ENCODE results near the gene ARHGAP40.

The ARHGAP40 gene

GRCh38 chr20:38583306-38583705 lies 18.3 kb upstream of the ARHGAP40 start:
- Histone ChIP-seq H3K27ac (no peak overlapping the region), H3K27me3 (replicated peaks) (no peaks in the 10 kb centered on the region), H3K36me3 (replicated peaks) (no peaks in the 10 kb centered on the region), H3K4me3 (ENCODE audit: low read depth, low read length) (no peak overlapping the region)
- TF ChIP-seq CTCF (IDR thresholded peaks at IDR 0.05; ENCODE audit: low read depth, low read length, missing control alignments): no peak
- in situ Hi-C loops (cut with HindIII; ENCODE audit: low pct_ligation_motif_present, low sequenced_read_pairs): no loop called here
- DNase-seq: no peak

- no peak overlapping the region for H3K27ac ChIP-seq
- no peaks in the 10 kb centered on the region for H3K36me3 ChIP-seq (replicated peaks)
- in situ Hi-C loops (cut with HindIII; ENCODE audit: low pct_ligation_motif_present, low sequenced_read_pairs): no loop called here
- H3K4me3 ChIP-seq (ENCODE audit: low read depth, low read length): no peak overlapping the region
- DNase-seq: no peak
- TF ChIP-seq CTCF (IDR thresholded peaks at IDR 0.05; ENCODE audit: low read depth, low read length, missing control alignments): no peak
- no peaks in the 10 kb centered on the region for H3K27me3 ChIP-seq (replicated peaks)
Observed at GRCh38 chr20:38584099-38584763, 17.4 kb upstream of the ARHGAP40 start.

- in situ Hi-C loops (cut with HindIII; ENCODE audit: low pct_ligation_motif_present, low sequenced_read_pairs): no loop called here
- H3K36me3 ChIP-seq (replicated peaks): no peaks in the 10 kb centered on the region
Observed at GRCh38 chr20:38585404-38586180, 16.0 kb upstream of the ARHGAP40 start.

GRCh38 chr20:38586181-38586525 lies 15.5 kb upstream of the ARHGAP40 start:
- in situ Hi-C loops (cut with HindIII; ENCODE audit: low pct_ligation_motif_present, low sequenced_read_pairs): no loop called here
- no peaks in the 10 kb centered on the region for H3K36me3 ChIP-seq (replicated peaks)
- H3K27me3 ChIP-seq (replicated peaks): no peaks in the 10 kb centered on the region
- TF ChIP-seq CTCF (IDR thresholded peaks at IDR 0.05; ENCODE audit: low read depth, low read length, missing control alignments): no peak
- H3K27ac ChIP-seq: no peak overlapping the region
- no peak overlapping the region for H3K4me3 ChIP-seq (ENCODE audit: low read depth, low read length)
- DNase-seq: no peak

More at GRCh38 chr20:38585404-38586180, 16.0 kb upstream of the ARHGAP40 start:
- Histone ChIP-seq H3K4me3 (ENCODE audit: low read depth, low read length) (no peak overlapping the region), H3K27me3 (replicated peaks) (no peaks in the 10 kb centered on the region), H3K27ac (no peak overlapping the region)
- no peak for DNase-seq
- no peak for TF ChIP-seq CTCF (IDR thresholded peaks at IDR 0.05; ENCODE audit: low read depth, low read length, missing control alignments)

GRCh38 chr20:38588303-38588702 lies 13.3 kb upstream of the ARHGAP40 start:
- DNase-seq: no peak
- H3K27me3 ChIP-seq (replicated peaks): no peaks in the 10 kb centered on the region
- H3K4me3 ChIP-seq (ENCODE audit: low read depth, low read length): no peak overlapping the region
- in situ Hi-C loops (cut with HindIII; ENCODE audit: low pct_ligation_motif_present, low sequenced_read_pairs): no loop called here
- no peak for TF ChIP-seq CTCF (IDR thresholded peaks at IDR 0.05; ENCODE audit: low read depth, low read length, missing control alignments)
- H3K36me3 ChIP-seq (replicated peaks): no peaks in the 10 kb centered on the region
- no peak overlapping the region for H3K27ac ChIP-seq
